BLaER1 treated with 17β-estradiol and CSF1 and Interleukin-3, amounts not matched to agents 10 nM and 100 nM (cell line): ENCODE data around the gene INTS11.

Source experiments
- H3K27ac ChIP-seq, 11 experiments: shearing (Covaris generic); formaldehyde crosslinking; 2 replicates each; pipeline ENCODE4 v1.8.1; 2022
- H3K27me3 ChIP-seq, 11 experiments: shearing (Covaris generic); formaldehyde crosslinking; 2 replicates each; pipeline ENCODE4 v1.8.1; 2022
- H3K36me3 ChIP-seq, 11 experiments: shearing (Covaris generic); formaldehyde crosslinking; 2 replicates each; pipeline ENCODE4 v1.8.1; 2022
- H3K4me1 ChIP-seq, 10 experiments: shearing (Covaris generic); formaldehyde crosslinking; 2 replicates each; pipeline ENCODE4 v1.8.1; 2022
- H3K4me2 ChIP-seq, 11 experiments: shearing (Covaris generic); formaldehyde crosslinking; 2 replicates each; pipeline ENCODE4 v1.8.1; 2022
- H3K4me3 ChIP-seq, 10 experiments: shearing (Covaris generic); formaldehyde crosslinking; 2 replicates each; pipeline ENCODE4 v1.8.1; 2022
- H3K9ac ChIP-seq, 11 experiments: shearing (Covaris generic); formaldehyde crosslinking; 2 replicates each; pipeline ENCODE4 v1.8.1; 2022
- H3K9me3 ChIP-seq, 11 experiments: shearing (Covaris generic); formaldehyde crosslinking; replicated peaks in 1 of 11; 2 replicates each; pipeline ENCODE4 v1.8.1; 2022
- H4K20me1 ChIP-seq, 11 experiments: shearing (Covaris generic); formaldehyde crosslinking; 2 replicates each; pipeline ENCODE4 v1.8.1; 2022
- Cebpa-rat ChIP-seq, 11 experiments: shearing (Covaris generic); IDR thresholded peaks; 2 replicates each; pipeline ENCODE4 v1.8.1; 2022

INTS11 gene

GRCh38 chr1:1307261-1307922 is 17.1 kb downstream of the INTS11 start:
- peak overlapping the region; percentile 82 to 91 (median 88) for H3K27ac ChIP-seq
- peak overlapping the region; percentile 96 to 100 (median 99) for H3K4me2 ChIP-seq
- no peaks in the 10 kb centered on the region for H3K27me3 ChIP-seq
- no peak for TF ChIP-seq Cebpa-rat (IDR thresholded peaks at IDR 0.05)
- H3K9me3 ChIP-seq, result no peaks in the 10 kb centered on the region
- H3K4me3 ChIP-seq, result peak overlapping the region; percentile 85 to 99 (median 90)
- H3K36me3 ChIP-seq, result peaks cover 16 to 31% (median 27%) of the 10 kb centered on the region in 11 experiments; a peak in 21 of 22 replicates
- H3K4me1 ChIP-seq, result peaks cover 50 to 61% (median 57%) of the 10 kb centered on the region in 10 experiments
- H3K9ac ChIP-seq, result peak overlapping the region; percentile 84 to 97 (median 91)
- H4K20me1 ChIP-seq, result peaks cover under 1 to 88% (median 77%) of the 10 kb centered on the region in 11 experiments; a peak in 21 of 22 replicates

- no peak for TF ChIP-seq Cebpa-rat (IDR thresholded peaks at IDR 0.05)
- peak overlapping the region; percentile 96 to 100 (median 99) for H3K4me2 ChIP-seq
- H3K27me3 ChIP-seq, result no peaks in the 10 kb centered on the region
- H4K20me1 ChIP-seq, result peaks cover 7 to 88% (median 80%) of the 10 kb centered on the region in 11 experiments; a peak in 21 of 22 replicates
- H3K36me3 ChIP-seq, result peaks cover 12 to 25% (median 22%) of the 10 kb centered on the region in 11 experiments; a peak in 21 of 22 replicates
- H3K9ac ChIP-seq, result peak overlapping the region; percentile 84 to 97 (median 91); a peak in 21 of 22 replicates
- H3K27ac ChIP-seq, result peak overlapping the region in 9 of 11 experiments; percentile 85 to 91 (median 88); a peak in 15 of 22 replicates
- H3K9me3 ChIP-seq, result no peaks in the 10 kb centered on the region
- H3K4me1 ChIP-seq, result peaks cover 50 to 61% (median 57%) of the 10 kb centered on the region in 10 experiments
- H3K4me3 ChIP-seq, result peak overlapping the region; percentile 85 to 99 (median 90)
These were observed 17.7 kb downstream of the INTS11 start for GRCh38 chr1:1306661-1307260.

- Histone ChIP-seq H3K27ac (peak overlapping the region in 10 of 11 experiments; percentile 52 to 89 (median 73); a peak in 19 of 22 replicates), H4K20me1 (peaks cover 10 to 88% (median 80%) of the 10 kb centered on the region in 11 experiments; a peak in 21 of 22 replicates)
These were observed 18.3 kb downstream of the INTS11 start for GRCh38 chr1:1306070-1306660.

GRCh38 chr1:1305300-1306069 is 19.0 kb downstream of the INTS11 start:
- Histone ChIP-seq H3K9me3 (no peaks in the 10 kb centered on the region), H3K36me3 (peaks cover 0 to 12% (median 9%) of the 10 kb centered on the region in 11 experiments; a peak in 17 of 22 replicates), H3K4me1 (peaks cover 50 to 61% (median 57%) of the 10 kb centered on the region in 10 experiments), H3K4me3 (peak overlapping the region; percentile 85 to 99 (median 90)), H3K27me3 (no peaks in the 10 kb centered on the region), H3K4me2 (peak overlapping the region; percentile 96 to 100 (median 99)), H4K20me1 (peaks cover 10 to 88% (median 81%) of the 10 kb centered on the region in 11 experiments; a peak in 21 of 22 replicates), H3K9ac (peak overlapping the region; percentile 72 to 97 (median 90)), H3K27ac (peak overlapping the region; percentile 7 to 89 (median 73); a peak in 20 of 22 replicates)
- TF ChIP-seq Cebpa-rat (IDR thresholded peaks at IDR 0.05), result no peak

More at GRCh38 chr1:1306070-1306660, 18.3 kb downstream of the INTS11 start:
- Histone ChIP-seq H3K4me1 (peaks cover 50 to 61% (median 57%) of the 10 kb centered on the region in 10 experiments), H3K27me3 (no peaks in the 10 kb centered on the region), H3K4me2 (peak overlapping the region; percentile 96 to 100 (median 99)), H3K36me3 (peaks cover 6 to 19% (median 16%) of the 10 kb centered on the region in 11 experiments; a peak in 21 of 22 replicates), H3K4me3 (peak overlapping the region; percentile 85 to 99 (median 90)), H3K9ac (peak overlapping the region; percentile 72 to 97 (median 90)), H3K9me3 (no peaks in the 10 kb centered on the region)
- no peak for TF ChIP-seq Cebpa-rat (IDR thresholded peaks at IDR 0.05)

GRCh38 chr1:1304331-1305299 is 19.8 kb downstream of the INTS11 start:
- Histone ChIP-seq H4K20me1 (peaks cover 17 to 88% (median 81%) of the 10 kb centered on the region in 11 experiments; a peak in 21 of 22 replicates), H3K4me3 (peak overlapping the region; percentile 85 to 99 (median 90)), H3K4me1 (peaks cover 46 to 59% (median 54%) of the 10 kb centered on the region in 10 experiments), H3K27me3 (no peaks in the 10 kb centered on the region), H3K36me3 (peaks cover 0 to 3% (median under 1%) of the 10 kb centered on the region in 11 experiments; a peak in 12 of 22 replicates), H3K4me2 (peak overlapping the region; percentile 96 to 100 (median 99)), H3K9me3 (no peaks in the 10 kb centered on the region), H3K9ac (peak overlapping the region; percentile 72 to 97 (median 90)), H3K27ac (peak overlapping the region in 10 of 11 experiments; percentile 52 to 89 (median 73); a peak in 20 of 22 replicates)
- TF ChIP-seq Cebpa-rat (IDR thresholded peaks at IDR 0.05), result no peak

- Histone ChIP-seq H3K27ac (peak overlapping the region in 1 of 11 experiments; percentile 89; a peak in 1 of 22 replicates), H3K9me3 (no peaks in the 10 kb centered on the region), H3K4me3 (no peak overlapping the region), H3K9ac (peak overlapping the region in 4 of 11 experiments; percentile 37 to 97 (median 70); a peak in 6 of 22 replicates), H4K20me1 (peaks cover 25 to 88% (median 84%) of the 10 kb centered on the region in 11 experiments; a peak in 21 of 22 replicates), H3K4me1 (peaks cover 48 to 63% (median 56%) of the 10 kb centered on the region in 10 experiments), H3K4me2 (peak overlapping the region; percentile 96 to 100 (median 99)), H3K36me3 (no peaks in the 10 kb centered on the region; a peak in 1 of 22 replicates), H3K27me3 (no peaks in the 10 kb centered on the region)
- TF ChIP-seq Cebpa-rat (IDR thresholded peaks at IDR 0.05), result no peak
These were observed 20.7 kb downstream of the INTS11 start for GRCh38 chr1:1303736-1304135.

- Histone ChIP-seq H3K9ac (0 out of 22 replicates have a peak overlapping the region, but pooled peaks of 1 of the 11 experiments have one; percentile 46), H3K9me3 (no peaks in the 10 kb centered on the region), H4K20me1 (peaks cover 25 to 93% (median 86%) of the 10 kb centered on the region in 11 experiments; a peak in 21 of 22 replicates), H3K27me3 (no peaks in the 10 kb centered on the region), H3K36me3 (peaks cover 0 to 1% (median 0%) of the 10 kb centered on the region in 11 experiments; a peak in 2 of 22 replicates), H3K4me3 (no peak overlapping the region), H3K4me2 (peak overlapping the region in 6 of 11 experiments; percentile 14 to 100 (median 99); a peak in 7 of 22 replicates), H3K27ac (no peak overlapping the region), H3K4me1 (peaks cover 51 to 66% (median 59%) of the 10 kb centered on the region in 10 experiments)
- TF ChIP-seq Cebpa-rat (IDR thresholded peaks at IDR 0.05), result no peak
These were observed 21.4 kb downstream of the INTS11 start for GRCh38 chr1:1302951-1303509.
